Choroid plexus epithelial cell (primary cell): ENCODE data around the gene SARM1.
"Not testable (repeated sequence)": the region's sequence is repeated elsewhere in the genome, so short reads cannot be mapped to it uniquely, and the experiment has no call there.

Experiments
- DNase-seq: peaks from one replicate; pipeline ENCODE4 v3.0.0-alpha.2; 2010; ENCODE audit warnings: low read depth
- H3K4me3 ChIP-seq: 2 replicates; pipeline ENCODE4 v1.5.1; 2011; ENCODE audit warnings: low read depth, mild to moderate bottlenecking, control low read depth, low read length, moderate library complexity
- CTCF ChIP-seq: conservative IDR thresholded peaks from 2 replicates; pipeline ENCODE4 v1.5.1; 2011; ENCODE audit warnings: low read depth, mild to moderate bottlenecking, control low read depth, inconsistent platforms, low read length, moderate library complexity

SARM1 gene

DNA sequence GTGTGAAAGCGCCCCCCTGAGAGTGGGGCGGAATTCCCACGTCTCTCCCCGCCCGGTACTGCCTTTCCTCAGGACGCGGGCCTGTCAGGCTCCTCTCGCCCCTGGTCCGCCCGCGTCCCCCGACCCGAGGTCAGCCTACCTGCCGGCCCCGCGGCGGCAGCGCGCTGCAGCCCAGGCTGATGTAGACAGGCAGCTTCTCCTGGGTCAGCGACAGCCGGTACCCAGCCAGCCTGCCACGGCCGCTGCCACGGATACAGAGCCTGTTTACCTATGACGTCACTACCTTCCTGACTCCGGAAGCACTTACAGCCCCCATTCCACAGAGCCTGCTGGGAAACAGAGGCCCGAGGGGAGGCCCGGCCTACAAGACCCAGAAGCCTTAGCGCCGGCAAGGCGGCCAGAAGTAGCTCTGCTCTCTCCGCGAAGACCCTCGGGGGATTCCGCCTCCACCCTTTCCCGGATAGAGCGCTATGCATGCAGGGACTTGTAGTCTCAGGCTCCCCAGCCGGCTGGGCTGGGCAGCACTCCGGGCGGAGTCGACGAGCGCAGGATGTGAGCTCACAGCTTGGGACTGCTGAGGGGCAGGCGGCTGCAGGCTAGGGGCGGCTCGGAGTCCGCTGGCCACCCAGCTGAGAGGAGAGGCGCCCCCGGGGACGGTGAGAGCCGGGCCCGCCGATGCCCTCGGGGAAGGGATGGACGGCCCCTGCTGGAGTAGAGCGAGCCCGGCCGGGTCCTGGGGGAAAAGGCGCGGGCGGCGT, 36.1 kb upstream of the SARM1 start, which contains the start of the genes IFT20 and TNFAIP1:
Gene IFT20, minus strand, starts transcription at position 272 of the 758 bp plus-strand sequence. CDS start 3,487 bp downstream, outside the sequence.
Gene TNFAIP1, plus strand, starts transcription at position 561 of the 758 bp plus-strand sequence. CDS start 3,761 bp downstream, outside the sequence.
- H3K4me3 ChIP-seq: peak within 1 kb of the TSS; percentile 91
- peak; percentile 100 for DNase-seq
- TF ChIP-seq CTCF: peak; percentile 15

GRCh38 chr17:28335959-28336871, 35.3 kb upstream of the SARM1 start:
- no peak for TF ChIP-seq CTCF
- peak overlapping the region; percentile 91 for H3K4me3 ChIP-seq
- DNase-seq: peak; percentile 90

- DNase-seq: peak; percentile 41
- H3K4me3 ChIP-seq: no peak overlapping the region
- TF ChIP-seq CTCF: no peak
Measured at GRCh38 chr17:28338056-28338768, 33.3 kb upstream of the SARM1 start.

DNA sequence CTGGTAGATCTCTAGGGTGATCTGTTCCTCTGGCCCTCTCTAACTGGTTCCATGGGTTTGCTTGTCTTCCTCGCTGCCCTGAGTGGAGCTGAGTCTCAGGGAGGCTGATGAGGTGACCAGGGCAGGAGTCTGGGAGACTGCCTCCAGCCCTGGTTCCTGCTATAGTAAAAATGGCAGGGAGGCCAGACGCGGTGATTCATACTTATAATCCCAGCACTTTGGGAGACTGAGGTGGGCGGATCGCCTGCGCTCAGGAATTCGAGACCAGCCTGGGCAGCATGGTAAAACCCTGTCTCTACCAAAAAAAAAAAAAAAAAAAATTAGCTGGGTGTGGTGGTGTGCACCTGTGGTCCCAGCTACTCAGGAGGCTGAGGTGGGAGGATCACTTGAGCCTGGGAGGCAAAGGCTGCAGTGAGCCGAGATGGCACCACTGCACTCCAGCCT, 32.7 kb upstream of the SARM1 start:
- DNase-seq, H3K4me3 ChIP-seq: not testable (repeated sequence)

- H3K4me3 ChIP-seq: no peak overlapping the region
- DNase-seq: no peak
- TF ChIP-seq CTCF: no peak
Measured at GRCh38 chr17:28339431-28339830, 32.1 kb upstream of the SARM1 start.

DNA sequence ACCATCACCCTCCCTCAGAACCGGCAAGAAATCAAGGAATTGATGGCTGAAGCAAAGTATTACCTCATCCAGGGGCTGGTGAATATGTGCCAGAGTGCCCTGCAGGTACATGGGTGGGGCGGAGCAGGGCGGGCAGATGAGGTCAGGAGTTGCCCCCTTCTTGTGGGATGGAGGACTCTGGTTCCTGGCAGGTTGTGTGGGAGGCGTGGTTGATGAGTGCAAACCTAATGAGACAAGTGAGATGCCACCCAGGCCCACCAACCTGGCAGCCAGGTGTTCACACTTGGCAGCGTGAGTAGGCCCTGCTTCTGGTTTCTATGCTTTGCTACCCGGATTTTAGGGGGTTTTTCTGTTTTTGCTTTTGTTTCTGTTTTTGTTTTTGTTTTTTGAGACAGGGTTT, 31.1 kb upstream of the SARM1 start:
- H3K4me3 ChIP-seq: no peak overlapping the region
- no peak for DNase-seq
- no peak for TF ChIP-seq CTCF

- TF ChIP-seq CTCF: no peak
- H3K4me3 ChIP-seq: no peak overlapping the region
- no peak for DNase-seq
Measured at GRCh38 chr17:28341516-28341915, 30.0 kb upstream of the SARM1 start.
